ENCODE results near the gene TOP2B. TPM values are rescaled to one million over a fixed set of nuclear protein-coding genes. Genes with fewer than 3 reads are reported as not detected.

The TOP2B gene
- total RNA-seq, 1 donor from 2014 or later = 192 TPM

- no peak for DNase-seq (ENCODE audit: low spot score)
Observed at GRCh38 chr3:25677121-25677520, 12.4 kb upstream of the TOP2B start.

- no peak for DNase-seq (ENCODE audit: low spot score)
Observed at GRCh38 chr3:25674670-25675069, 10.0 kb upstream of the TOP2B start.

- DNase-seq (ENCODE audit: low spot score) = no peak
Observed at GRCh38 chr3:25673738-25674298, 9.1 kb upstream of the TOP2B start.

GRCh38 chr3:25665315-25666280 lies 891 bp upstream of the TOP2B start:
- DNase-seq (ENCODE audit: low spot score) = no peak

GRCh38 chr3:25663869-25664811 lies 567 bp downstream of the TOP2B start:
- DNase-seq (ENCODE audit: low spot score) = peak; percentile 78

- no peak for DNase-seq (ENCODE audit: low spot score)
Observed at GRCh38 chr3:25663347-25663868, 1.3 kb downstream of the TOP2B start.

- DNase-seq (ENCODE audit: low spot score) = no peak
Observed at GRCh38 chr3:25662736-25663320, 1.9 kb downstream of the TOP2B start.

- DNase-seq (ENCODE audit: low spot score) = no peak
Observed at GRCh38 chr3:25661694-25662437, 2.8 kb downstream of the TOP2B start.

GRCh38 chr3:25658836-25659235 lies 5.9 kb downstream of the TOP2B start:
- no peak for DNase-seq (ENCODE audit: low spot score)

- no peak for DNase-seq (ENCODE audit: low spot score)
Observed at GRCh38 chr3:25657293-25657692, 7.4 kb downstream of the TOP2B start.

GRCh38 chr3:25655659-25656058 lies 9.0 kb downstream of the TOP2B start:
- DNase-seq (ENCODE audit: low spot score) = no peak

- no peak for DNase-seq (ENCODE audit: low spot score)
Observed at GRCh38 chr3:25654576-25654975, 10.1 kb downstream of the TOP2B start.

- no peak for DNase-seq (ENCODE audit: low spot score)
Observed at GRCh38 chr3:25653322-25653721, 11.4 kb downstream of the TOP2B start.

GRCh38 chr3:25652921-25653320 lies 11.8 kb downstream of the TOP2B start:
- no peak for DNase-seq (ENCODE audit: low spot score)

- DNase-seq (ENCODE audit: low spot score) = no peak
Observed at GRCh38 chr3:25648925-25649830, 15.5 kb downstream of the TOP2B start.

- DNase-seq (ENCODE audit: low spot score) = peak; percentile 74
Observed at GRCh38 chr3:25648107-25648535, 16.6 kb downstream of the TOP2B start.

GRCh38 chr3:25635038-25635437 lies 29.7 kb downstream of the TOP2B start:
- DNase-seq (ENCODE audit: low spot score) = no peak

GRCh38 chr3:25633919-25634318 lies 30.8 kb downstream of the TOP2B start:
- no peak for DNase-seq (ENCODE audit: low spot score)

- no peak for DNase-seq (ENCODE audit: low spot score)
Observed at GRCh38 chr3:25631989-25632388, 32.7 kb downstream of the TOP2B start.

GRCh38 chr3:25621087-25621486 lies 43.6 kb downstream of the TOP2B start:
- DNase-seq (ENCODE audit: low spot score) = no peak

All from ureter (tissue), 1 donor.